Neural crest cell (in vitro differentiated cells): ENCODE results near the gene TUB. TPM values are rescaled to one million over a fixed set of nuclear protein-coding genes. Genes with fewer than 3 reads are reported as not detected.

Experiments used
- DNase-seq: peaks from one replicate; pipeline ENCODE4 v3.0.0; 2021; ENCODE audit warnings: low read depth, mixed read lengths, low spot score
- H3K27ac Mint-ChIP-seq: one replicate; pipeline ENCODE4 v1.8.0; 2021; ENCODE audit warnings: mild to moderate bottlenecking, mixed read lengths; ENCODE audit not compliant: unreplicated experiment
- H3K27me3 Mint-ChIP-seq: 2 replicates; pipeline ENCODE4 v1.8.0; 2021; ENCODE audit warnings: low read depth, mild to moderate bottlenecking, mixed read lengths
- H3K36me3 Mint-ChIP-seq: 2 replicates; pipeline ENCODE4 v1.8.0; 2021; ENCODE audit warnings: low read depth, mild to moderate bottlenecking, mixed read lengths
- H3K4me1 Mint-ChIP-seq: 2 replicates; pipeline ENCODE4 v1.8.0; 2021; ENCODE audit warnings: mixed read lengths
- H3K4me3 Mint-ChIP-seq: one replicate; pipeline ENCODE4 v1.8.0; 2021; ENCODE audit warnings: mild to moderate bottlenecking, mixed read lengths
- H3K9me3 Mint-ChIP-seq: 2 replicates; pipeline ENCODE4 v1.8.0; 2021; ENCODE audit warnings: mixed read lengths
- total RNA-seq: library from RNA; stranded (reverse); gene quantifications from 2 replicates; pipeline ENCODE4 v1.2.1, GENCODE V29; 2021
- TF ChIP-seq, protein P1 (sequence below): fragments of 200-600 bp; sonication (generic); conservative IDR thresholded peaks from 2 replicates; pipeline ENCODE4 v1.5.0; 2021; ENCODE audit warnings: antibody characterized with exemption, mild to moderate bottlenecking

TUB gene
- total RNA-seq, 1 donor from 2014 or later, result 23.7 TPM

GRCh38 chr11:8083088-8083395, 2.0 kb downstream of the TUB start:
- Mint-ChIP-seq H3K9me3 (no peaks in the 10 kb centered on the region), H3K4me3 (peak overlapping the region; percentile 93), H3K4me1 (peaks cover 48% of the 10 kb centered on the region), H3K36me3 (no peaks in the 10 kb centered on the region), H3K27ac (no peak overlapping the region), H3K27me3 (peaks cover 18% of the 10 kb centered on the region)
- DNase-seq, result no peak
- TF ChIP-seq, protein P1, sequence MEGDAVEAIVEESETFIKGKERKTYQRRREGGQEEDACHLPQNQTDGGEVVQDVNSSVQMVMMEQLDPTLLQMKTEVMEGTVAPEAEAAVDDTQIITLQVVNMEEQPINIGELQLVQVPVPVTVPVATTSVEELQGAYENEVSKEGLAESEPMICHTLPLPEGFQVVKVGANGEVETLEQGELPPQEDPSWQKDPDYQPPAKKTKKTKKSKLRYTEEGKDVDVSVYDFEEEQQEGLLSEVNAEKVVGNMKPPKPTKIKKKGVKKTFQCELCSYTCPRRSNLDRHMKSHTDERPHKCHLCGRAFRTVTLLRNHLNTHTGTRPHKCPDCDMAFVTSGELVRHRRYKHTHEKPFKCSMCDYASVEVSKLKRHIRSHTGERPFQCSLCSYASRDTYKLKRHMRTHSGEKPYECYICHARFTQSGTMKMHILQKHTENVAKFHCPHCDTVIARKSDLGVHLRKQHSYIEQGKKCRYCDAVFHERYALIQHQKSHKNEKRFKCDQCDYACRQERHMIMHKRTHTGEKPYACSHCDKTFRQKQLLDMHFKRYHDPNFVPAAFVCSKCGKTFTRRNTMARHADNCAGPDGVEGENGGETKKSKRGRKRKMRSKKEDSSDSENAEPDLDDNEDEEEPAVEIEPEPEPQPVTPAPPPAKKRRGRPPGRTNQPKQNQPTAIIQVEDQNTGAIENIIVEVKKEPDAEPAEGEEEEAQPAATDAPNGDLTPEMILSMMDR, result no peak

DNA sequence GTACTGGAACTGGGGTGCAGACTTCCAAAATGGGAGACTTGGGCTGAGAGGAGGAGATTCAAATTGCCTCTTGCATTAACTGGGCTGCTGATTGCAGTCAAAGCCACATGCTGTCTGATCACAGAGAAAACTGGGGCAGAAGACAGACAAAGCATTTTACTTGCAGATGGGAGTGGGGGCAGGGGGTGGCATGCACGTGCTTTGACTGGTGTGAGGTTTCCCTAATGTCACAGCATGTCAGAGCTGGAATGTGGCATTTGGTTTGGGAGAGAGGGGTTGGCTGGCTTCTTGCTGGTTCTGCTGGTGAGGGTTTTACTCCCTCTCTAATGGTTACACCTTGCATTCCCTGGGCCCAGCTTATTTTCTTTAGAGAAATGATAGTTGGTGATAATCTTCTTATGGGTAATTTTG, 2.9 kb downstream of the TUB start:
- TF ChIP-seq, protein P1, result no peak
- Mint-ChIP-seq H3K27ac (peak overlapping the region; percentile 29), H3K27me3 (peaks cover 12% of the 10 kb centered on the region), H3K9me3 (no peaks in the 10 kb centered on the region), H3K36me3 (no peaks in the 10 kb centered on the region), H3K4me1 (peaks cover 48% of the 10 kb centered on the region), H3K4me3 (peak overlapping the region; percentile 73)
- no peak for DNase-seq

GRCh38 chr11:8084352-8084751, 3.3 kb downstream of the TUB start:
- H3K9me3 Mint-ChIP-seq, result no peaks in the 10 kb centered on the region
- TF ChIP-seq, protein P1, result no peak
- H3K4me1 Mint-ChIP-seq, result peaks cover 46% of the 10 kb centered on the region
- H3K4me3 Mint-ChIP-seq, result peak overlapping the region; percentile 73
- no peak for DNase-seq
- H3K36me3 Mint-ChIP-seq, result no peaks in the 10 kb centered on the region
- no peak overlapping the region for H3K27ac Mint-ChIP-seq
- H3K27me3 Mint-ChIP-seq, result peaks cover 11% of the 10 kb centered on the region

DNA sequence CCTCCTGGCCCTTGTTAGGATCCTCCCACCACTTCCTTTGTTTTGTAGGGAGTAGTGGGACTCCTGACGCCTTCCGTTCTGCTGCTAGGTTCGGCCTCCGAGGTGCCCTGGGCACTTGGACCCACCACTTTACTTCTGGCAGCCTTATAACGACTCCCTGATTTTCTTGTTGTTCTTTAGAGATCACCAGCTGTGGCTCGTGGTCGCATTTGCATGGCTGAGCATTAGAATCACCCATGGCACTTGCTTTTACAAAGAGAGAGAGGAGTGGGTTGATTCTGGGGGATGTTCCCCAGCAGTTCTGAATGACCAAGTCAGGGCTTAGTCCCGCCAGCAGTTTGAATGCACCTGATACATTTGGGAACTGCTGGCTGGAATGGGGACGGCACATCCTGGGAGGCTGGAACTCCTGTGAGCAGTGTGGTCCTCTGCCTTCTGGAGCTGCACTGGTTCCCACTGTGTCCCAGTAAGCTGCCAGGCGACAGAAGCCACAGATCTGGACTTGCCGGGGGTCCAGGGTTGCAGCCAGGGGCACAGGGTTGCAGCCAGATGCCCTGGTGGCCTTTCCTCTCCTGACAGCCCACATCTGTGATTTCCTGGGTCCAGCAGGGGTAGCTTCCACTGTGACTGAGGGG, 4.1 kb downstream of the TUB start:
- no peaks in the 10 kb centered on the region for H3K9me3 Mint-ChIP-seq
- no peak overlapping the region for H3K27ac Mint-ChIP-seq
- TF ChIP-seq, protein P1, result no peak
- H3K36me3 Mint-ChIP-seq, result no peaks in the 10 kb centered on the region
- H3K27me3 Mint-ChIP-seq, result peaks cover 11% of the 10 kb centered on the region
- peaks cover 43% of the 10 kb centered on the region for H3K4me1 Mint-ChIP-seq
- no peak for DNase-seq
- H3K4me3 Mint-ChIP-seq, result no peak overlapping the region

DNA sequence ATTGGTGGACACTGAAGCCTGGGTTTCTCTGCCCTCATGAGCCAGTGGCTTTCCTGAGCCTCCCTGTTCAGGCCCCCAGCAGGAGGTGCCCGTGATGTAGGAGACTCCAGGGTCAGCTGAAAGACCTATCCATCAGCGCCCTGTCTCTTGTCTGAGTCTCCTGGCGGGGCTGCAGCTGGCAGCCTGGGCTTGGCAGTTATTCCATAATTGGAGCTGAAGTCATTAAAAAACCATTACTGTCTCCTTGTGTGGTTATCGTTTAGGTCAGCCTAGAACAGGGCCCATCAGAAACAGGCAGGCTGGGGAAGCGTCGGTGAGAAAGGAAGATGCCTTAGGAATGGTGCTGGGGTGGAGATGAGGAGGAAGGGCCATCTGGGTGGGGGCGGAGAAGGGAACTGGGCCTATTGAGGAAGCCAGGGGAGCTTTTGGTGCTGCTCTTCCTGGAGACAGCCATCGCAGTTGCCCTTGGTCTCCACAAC, 5.0 kb downstream of the TUB start:
- peaks cover 43% of the 10 kb centered on the region for H3K4me1 Mint-ChIP-seq
- H3K9me3 Mint-ChIP-seq, result no peaks in the 10 kb centered on the region
- TF ChIP-seq, protein P1, result no peak
- H3K4me3 Mint-ChIP-seq, result peak overlapping the region; percentile 49
- DNase-seq, result no peak
- H3K27me3 Mint-ChIP-seq, result peaks cover 8% of the 10 kb centered on the region
- no peaks in the 10 kb centered on the region for H3K36me3 Mint-ChIP-seq
- peak overlapping the region; percentile 78 for H3K27ac Mint-ChIP-seq
